IPS-15b (cell line): Measurements from ENCODE around the gene ARHGAP22.
"Not testable (repeated sequence)": the region's sequence is repeated elsewhere in the genome, so short reads cannot be mapped to it uniquely, and the experiment has no call there.

Experiments used
- H3K27me3 ChIP-seq: one replicate; pipeline ENCODE4 v1.6.1; 2013; ENCODE audit warnings: low read length; ENCODE audit not compliant: control insufficient read depth, insufficient read depth
- H3K36me3 ChIP-seq: one replicate; pipeline ENCODE4 v1.6.1; 2013; ENCODE audit warnings: low read length; ENCODE audit not compliant: control insufficient read depth, insufficient read depth
- H3K4me1 ChIP-seq: one replicate; pipeline ENCODE4 v1.6.1; 2013; ENCODE audit warnings: mild to moderate bottlenecking, low read length; ENCODE audit not compliant: control insufficient read depth, insufficient read depth
- H3K4me3 ChIP-seq: one replicate; pipeline ENCODE4 v1.5.1; 2013; ENCODE audit warnings: low read depth, low read length
- H3K9ac ChIP-seq: one replicate; pipeline ENCODE4 v1.6.1; 2013; ENCODE audit warnings: low read depth, mild to moderate bottlenecking, low read length
- H3K9me3 ChIP-seq: one replicate; pipeline ENCODE4 v1.6.1; 2013; ENCODE audit warnings: mild to moderate bottlenecking, low read length; ENCODE audit not compliant: control insufficient read depth, insufficient read depth

ARHGAP22 gene

GRCh38 chr10:48604991-48605508, at the start of gene ARHGAP22:
ARHGAP22 (minus strand) TSS chr10:48605073; CDS start chr10:48604796, 277 bp downstream.
- peaks cover 2% of the 10 kb centered on the region for H3K4me1 ChIP-seq
- H3K27me3 ChIP-seq = peaks cover 20% of the 10 kb centered on the region
- H3K9ac ChIP-seq = no peak within 1 kb of the TSS
- H3K36me3 ChIP-seq = no peaks in the 10 kb centered on the region
- H3K9me3 ChIP-seq = no peaks in the 10 kb centered on the region
- H3K4me3 ChIP-seq = peak within 1 kb of the TSS; percentile 56

GRCh38 chr10:48653944-48654698, 49.2 kb upstream of the ARHGAP22 start:
- no peak overlapping the region for H3K4me3 ChIP-seq
- no peaks in the 10 kb centered on the region for H3K36me3 ChIP-seq
- H3K9me3 ChIP-seq = no peaks in the 10 kb centered on the region
- peaks cover 5% of the 10 kb centered on the region for H3K4me1 ChIP-seq
- H3K27me3 ChIP-seq = peaks cover 32% of the 10 kb centered on the region
- no peak overlapping the region for H3K9ac ChIP-seq

DNA sequence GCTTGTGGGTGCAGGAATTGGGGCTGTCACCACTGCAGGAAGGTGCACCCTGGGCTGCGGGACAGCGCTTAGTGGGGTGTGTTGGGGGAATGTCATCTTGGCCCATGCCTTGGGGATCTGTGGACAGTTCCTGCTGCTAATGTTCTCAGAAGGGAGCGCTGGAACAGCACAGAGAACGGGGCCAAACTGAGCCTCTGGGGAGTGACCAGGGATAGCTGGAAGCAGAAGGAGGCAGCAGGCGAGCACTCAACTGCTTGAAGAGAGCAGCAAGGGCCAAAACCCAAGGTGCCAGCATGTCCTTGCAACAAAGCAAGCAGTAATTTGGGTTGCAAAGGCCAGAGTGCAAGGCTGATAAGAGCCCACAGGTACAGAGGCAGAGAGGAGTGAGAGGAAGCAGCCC, 48.5 kb upstream of the ARHGAP22 start:
- H3K9ac ChIP-seq = no peak overlapping the region
- H3K9me3 ChIP-seq = no peaks in the 10 kb centered on the region
- no peak overlapping the region for H3K4me3 ChIP-seq
- peaks cover 32% of the 10 kb centered on the region for H3K27me3 ChIP-seq
- peaks cover 5% of the 10 kb centered on the region for H3K4me1 ChIP-seq
- no peaks in the 10 kb centered on the region for H3K36me3 ChIP-seq

DNA sequence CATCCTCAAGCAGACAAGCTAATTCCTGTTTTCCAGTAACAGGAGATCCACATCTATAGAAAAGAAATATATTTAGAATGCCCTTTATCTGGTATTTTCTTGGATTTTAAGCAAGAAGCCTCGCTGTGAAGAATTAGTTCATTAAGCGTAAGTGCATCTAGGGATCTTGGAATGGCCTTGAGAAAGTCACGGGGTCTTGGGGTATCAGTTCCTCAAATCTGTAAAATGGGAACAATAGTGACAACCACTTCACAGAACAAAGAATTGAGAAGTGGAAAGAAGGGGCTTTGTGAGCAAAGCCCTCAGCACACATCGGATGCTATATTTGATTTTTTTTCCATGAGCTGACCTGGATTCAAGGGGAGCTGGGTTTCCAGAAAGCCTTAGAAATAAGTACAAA, 47.5 kb upstream of the ARHGAP22 start:
- H3K27me3 ChIP-seq = peaks cover 25% of the 10 kb centered on the region
- H3K36me3 ChIP-seq = no peaks in the 10 kb centered on the region
- H3K9me3 ChIP-seq = no peaks in the 10 kb centered on the region
- H3K4me3 ChIP-seq = no peak overlapping the region
- no peak overlapping the region for H3K9ac ChIP-seq
- peaks cover 5% of the 10 kb centered on the region for H3K4me1 ChIP-seq

DNA sequence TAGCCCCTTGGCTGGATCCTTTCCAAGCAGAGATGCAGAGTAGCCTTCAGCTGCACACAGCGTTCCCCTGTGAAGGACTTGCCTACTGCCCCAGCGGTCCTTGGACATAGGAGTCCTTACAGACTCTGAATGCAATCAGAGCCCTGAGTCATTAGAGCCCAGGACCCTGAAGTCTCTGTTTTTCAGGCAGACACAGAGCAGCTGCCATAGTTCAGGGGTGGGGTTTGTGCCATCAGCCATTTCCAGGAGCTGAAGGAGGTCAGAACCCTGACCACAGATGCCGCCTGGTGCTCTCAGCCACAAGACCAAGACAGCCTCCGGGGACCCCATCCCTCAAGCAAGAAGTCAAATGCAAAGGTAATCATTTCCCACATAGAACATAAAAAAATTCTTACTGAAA, 47.0 kb upstream of the ARHGAP22 start:
- Histone ChIP-seq H3K9ac (no peak overlapping the region), H3K9me3 (no peaks in the 10 kb centered on the region), H3K36me3 (no peaks in the 10 kb centered on the region), H3K27me3 (peaks cover 20% of the 10 kb centered on the region), H3K4me3 (no peak overlapping the region), H3K4me1 (peaks cover 4% of the 10 kb centered on the region)

DNA sequence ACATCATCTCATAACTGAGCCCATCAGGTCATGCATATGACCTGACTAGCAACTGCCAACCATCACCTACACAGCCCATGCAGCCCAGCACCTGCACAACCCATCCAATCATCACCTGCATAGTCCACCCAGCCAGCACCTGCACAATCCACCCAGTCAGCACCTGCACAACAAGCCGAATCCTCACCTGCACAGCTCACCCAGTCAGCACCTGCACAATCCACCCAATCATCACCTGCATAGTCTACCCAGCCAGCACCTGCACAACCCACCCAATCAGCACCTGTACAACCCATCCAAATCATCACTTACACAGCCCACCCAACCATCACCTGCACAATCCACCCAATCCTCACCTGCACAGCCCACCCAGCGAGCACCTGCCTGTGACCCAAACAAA, 46.4 kb upstream of the ARHGAP22 start:
- Histone ChIP-seq H3K4me3 (no peak overlapping the region), H3K9ac (no peak overlapping the region), H3K9me3 (no peaks in the 10 kb centered on the region), H3K36me3 (no peaks in the 10 kb centered on the region), H3K27me3 (peaks cover 15% of the 10 kb centered on the region), H3K4me1 (no peaks in the 10 kb centered on the region)

DNA sequence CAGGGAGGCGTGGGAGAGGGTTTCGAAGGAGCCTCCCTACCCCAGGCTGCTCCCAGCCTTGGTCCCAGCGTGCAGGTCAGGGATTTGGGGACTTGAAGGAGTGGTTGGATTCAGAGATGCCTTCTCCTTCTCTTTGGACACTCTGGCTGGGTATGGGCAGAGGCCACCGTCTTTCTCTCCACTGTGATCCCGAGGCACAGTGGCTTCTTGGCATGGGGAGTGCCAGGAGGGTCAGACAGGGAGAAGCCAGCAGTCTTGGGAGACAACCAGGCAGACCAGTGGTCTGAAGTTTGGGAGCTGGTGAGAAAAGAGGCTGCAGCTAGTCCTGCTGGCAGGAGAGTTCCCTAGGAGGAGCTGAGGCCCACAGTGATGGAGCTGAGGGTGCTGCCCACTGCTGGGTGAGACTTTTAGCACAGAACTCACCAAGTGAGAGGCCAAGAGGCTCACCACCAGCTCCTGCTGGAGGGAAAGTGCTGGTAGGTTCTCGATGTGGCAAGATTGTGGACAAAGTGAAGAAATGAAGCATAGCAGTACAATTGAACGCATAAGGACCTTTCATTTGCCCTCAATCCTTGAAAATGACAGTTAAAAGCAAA, 44.6 kb upstream of the ARHGAP22 start:
- Histone ChIP-seq H3K27me3 (peaks cover 7% of the 10 kb centered on the region), H3K36me3 (no peaks in the 10 kb centered on the region), H3K4me1 (no peaks in the 10 kb centered on the region), H3K9me3 (no peaks in the 10 kb centered on the region), H3K9ac (no peak overlapping the region), H3K4me3 (no peak overlapping the region)

GRCh38 chr10:48648172-48648942, 43.5 kb upstream of the ARHGAP22 start:
- no peak overlapping the region for H3K9ac ChIP-seq
- H3K36me3 ChIP-seq = no peaks in the 10 kb centered on the region
- no peaks in the 10 kb centered on the region for H3K9me3 ChIP-seq
- H3K4me1 ChIP-seq = no peaks in the 10 kb centered on the region
- H3K4me3 ChIP-seq = no peak overlapping the region
- H3K27me3 ChIP-seq = peaks cover 2% of the 10 kb centered on the region

DNA sequence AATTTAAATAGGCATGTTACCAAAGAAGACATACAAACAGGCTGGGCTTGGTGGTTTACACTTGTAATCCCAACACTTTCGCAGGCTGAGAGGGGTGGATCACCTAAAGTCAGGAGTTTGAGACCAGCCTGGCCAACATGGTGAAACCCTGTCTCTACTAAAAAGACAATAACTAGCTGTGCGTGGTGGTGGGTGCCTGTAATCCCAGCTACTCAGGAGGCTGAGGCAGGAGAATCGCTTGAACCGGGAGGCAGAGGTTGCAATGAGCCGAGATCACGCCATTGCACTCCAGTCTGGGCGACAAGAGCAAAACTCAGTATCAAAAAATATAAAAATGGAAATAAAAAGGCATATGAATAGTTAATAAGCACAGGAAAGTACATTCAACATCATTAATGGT, 42.2 kb upstream of the ARHGAP22 start:
- H3K4me3 ChIP-seq, H3K36me3 ChIP-seq: not testable (repeated sequence)

GRCh38 chr10:48645600-48645999, 40.7 kb upstream of the ARHGAP22 start:
- H3K36me3 ChIP-seq = no peaks in the 10 kb centered on the region
- no peaks in the 10 kb centered on the region for H3K9me3 ChIP-seq
- H3K4me1 ChIP-seq = no peaks in the 10 kb centered on the region
- no peak overlapping the region for H3K9ac ChIP-seq
- H3K4me3 ChIP-seq = no peak overlapping the region
- peaks cover 2% of the 10 kb centered on the region for H3K27me3 ChIP-seq

More for the DNA sequence above, 42.2 kb upstream of the ARHGAP22 start:
- H3K9ac ChIP-seq, H3K27me3 ChIP-seq, H3K4me1 ChIP-seq, H3K9me3 ChIP-seq: not testable (repeated sequence)

DNA sequence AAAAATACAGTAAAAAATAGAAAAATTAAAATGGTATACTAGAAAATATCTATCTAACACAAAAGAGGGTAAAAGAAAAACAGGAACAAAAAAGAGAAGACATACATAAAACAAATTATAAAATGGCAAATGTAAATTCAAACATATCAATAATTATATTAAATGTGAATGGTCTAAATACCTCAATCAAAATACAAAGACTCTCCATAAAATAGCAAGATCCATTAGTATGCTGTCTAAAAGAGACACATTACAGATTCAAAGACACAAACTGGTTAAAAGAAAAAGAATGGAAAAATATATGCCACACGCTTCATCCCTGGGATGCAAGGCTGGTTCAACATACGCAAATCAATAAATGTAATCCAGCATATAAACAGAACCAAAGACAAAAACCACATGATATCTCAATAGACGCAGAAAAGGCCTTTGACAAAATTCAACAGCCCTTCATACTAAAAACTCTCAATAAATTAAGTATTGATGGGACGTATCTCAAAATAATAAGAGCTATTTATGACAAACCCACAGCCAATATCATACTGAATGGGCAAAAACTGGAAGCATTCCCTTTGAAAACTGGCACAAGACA, 36.3 kb upstream of the ARHGAP22 start:
- H3K4me1 ChIP-seq, H3K4me3 ChIP-seq, H3K9ac ChIP-seq, H3K9me3 ChIP-seq, H3K27me3 ChIP-seq, H3K36me3 ChIP-seq: not testable (repeated sequence)
